Activated gamma-delta T cell treated with Interleukin-2 at 50 U/mL for 16 hours (primary cell): Measurements from ENCODE around the gene FAM20A.

Experiments
- DNase-seq: peaks from one replicate; pipeline ENCODE4 v3.0.0-alpha.2; 2020

Gene FAM20A

GRCh38 chr17:68489919-68490318 is 111.2 kb downstream of the FAM20A start:
- no peak for DNase-seq
